Body of pancreas (tissue), 4 donors: ENCODE results near the gene TXNDC11.

ENCODE experiments used
- POLR2A ChIP-seq, 3 donors: fragments of 450-650 bp; IDR thresholded peaks; one replicate each; pipeline ENCODE4 v1.6.1; 2016; ENCODE audit warnings: antibody characterized with exemption in 3 of 3, mild to moderate bottlenecking in 2 of 3
- TF ChIP-seq, protein P1 (sequence below), 7 experiments: fragments of 450-650 bp in 4 of 7; fragments of 200-600 bp in 3 of 7; sonication (generic) in 3 of 7; IDR thresholded peaks; one replicate each; pipeline ENCODE4 v1.5.1; 2016 to 2019; ENCODE audit warnings: antibody characterized with exemption in 7 of 7

DNA sequence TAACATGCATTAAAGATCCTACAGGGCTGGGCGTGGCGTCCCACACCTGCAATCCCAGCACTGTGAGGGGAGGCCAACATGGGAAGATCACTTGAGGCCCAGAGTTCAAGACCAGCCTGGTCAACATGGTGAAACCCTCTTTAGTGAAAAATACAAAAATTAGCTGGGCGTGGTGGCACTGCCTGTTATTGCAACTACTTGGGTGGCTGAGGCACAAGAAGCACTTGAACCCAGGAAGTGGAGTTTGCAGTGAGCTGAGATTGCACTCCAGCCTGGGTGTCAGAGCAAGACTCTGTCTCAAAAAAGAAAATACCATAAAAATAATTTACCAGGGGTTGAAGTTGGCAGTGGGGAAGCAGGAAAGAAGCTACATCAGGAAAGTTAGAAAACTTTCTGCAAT is 12.9 kb downstream of the TXNDC11 start:
- TF ChIP-seq, protein P1, sequence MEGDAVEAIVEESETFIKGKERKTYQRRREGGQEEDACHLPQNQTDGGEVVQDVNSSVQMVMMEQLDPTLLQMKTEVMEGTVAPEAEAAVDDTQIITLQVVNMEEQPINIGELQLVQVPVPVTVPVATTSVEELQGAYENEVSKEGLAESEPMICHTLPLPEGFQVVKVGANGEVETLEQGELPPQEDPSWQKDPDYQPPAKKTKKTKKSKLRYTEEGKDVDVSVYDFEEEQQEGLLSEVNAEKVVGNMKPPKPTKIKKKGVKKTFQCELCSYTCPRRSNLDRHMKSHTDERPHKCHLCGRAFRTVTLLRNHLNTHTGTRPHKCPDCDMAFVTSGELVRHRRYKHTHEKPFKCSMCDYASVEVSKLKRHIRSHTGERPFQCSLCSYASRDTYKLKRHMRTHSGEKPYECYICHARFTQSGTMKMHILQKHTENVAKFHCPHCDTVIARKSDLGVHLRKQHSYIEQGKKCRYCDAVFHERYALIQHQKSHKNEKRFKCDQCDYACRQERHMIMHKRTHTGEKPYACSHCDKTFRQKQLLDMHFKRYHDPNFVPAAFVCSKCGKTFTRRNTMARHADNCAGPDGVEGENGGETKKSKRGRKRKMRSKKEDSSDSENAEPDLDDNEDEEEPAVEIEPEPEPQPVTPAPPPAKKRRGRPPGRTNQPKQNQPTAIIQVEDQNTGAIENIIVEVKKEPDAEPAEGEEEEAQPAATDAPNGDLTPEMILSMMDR (IDR thresholded peaks at IDR 0.05), result no peak
- no peak for TF ChIP-seq POLR2A (IDR thresholded peaks at IDR 0.05)
